Gastrocnemius medialis (tissue), 4 donors: ENCODE data around the gene PDCD5. TPM values are rescaled to one million over a fixed set of nuclear protein-coding genes. Genes with fewer than 3 reads are reported as not detected.

Source experiments
- ATAC-seq, 2 donors: fragments of 150-250 bp; one replicate each; pipeline ENCODE4 v1.9.1; 2016
- DNase-seq, 2 donors: peaks; one replicate each; pipeline ENCODE4 v3.0.0-alpha.2; 2019
- H3K27ac ChIP-seq, 4 donors: fragments of 200-600 bp; sonication (generic); 1 replicate in 1 of 4; 2 replicates in 3 of 4; pipeline ENCODE4 v1.5.1; 2016 to 2018; ENCODE audit warnings: mild to moderate bottlenecking in 2 of 4, moderate library complexity in 1 of 4
- H3K27me3 ChIP-seq, 3 donors: fragments of 200-600 bp; sonication (generic) in 2 of 3; 1 replicate in 1 of 3; 2 replicates in 2 of 3; pipeline versions ENCODE4 v1.5.1 to v1.6.0; 2016 to 2019; ENCODE audit warnings: mild to moderate bottlenecking in 1 of 3, moderate library complexity in 1 of 3
- H3K36me3 ChIP-seq, 2 donors: fragments of 200-600 bp; sonication (generic) in 1 of 2; one replicate each; pipeline ENCODE4 v1.5.1; 2017 to 2018
- H3K4me1 ChIP-seq, 2 donors: fragments of 200-600 bp; sonication (generic) in 1 of 2; one replicate each; pipeline ENCODE4 v1.5.1; 2016 to 2017; ENCODE audit warnings: mild to moderate bottlenecking in 2 of 2
- H3K4me3 ChIP-seq, 4 donors: fragments of 200-600 bp; sonication (generic) in 3 of 4; 1 replicate in 1 of 4; 2 replicates in 3 of 4; pipeline ENCODE4 v1.5.1; 2016 to 2019; ENCODE audit warnings: mild to moderate bottlenecking in 2 of 4
- H3K9me3 ChIP-seq, 3 donors: fragments of 200-600 bp; sonication (generic) in 2 of 3; 1 replicate in 1 of 3; 2 replicates in 2 of 3; pipeline ENCODE4 v1.5.1; 2016 to 2019
- POLR2A ChIP-seq, 2 donors: fragments of 450-650 bp; IDR thresholded peaks; one replicate each; pipeline ENCODE4 v1.6.1; 2017; ENCODE audit warnings: antibody characterized with exemption in 2 of 2, mild to moderate bottlenecking in 2 of 2, moderate library complexity in 2 of 2
- in situ Hi-C, 4 donors: fragments of 200-750 bp; cut with MboI; loops; one replicate each; pipeline versions ENCODE4 v1.15.0 to v1.8.0; 2017; ENCODE audit warnings: low sequenced_read_pairs in 4 of 4
- intact Hi-C: fragments of 100-400 bp; cut with DNase I; formaldehyde crosslinking; loops from one replicate; pipeline ENCODE4 v1.15.1; 2023; ENCODE audit warnings: low total_unique reads
- total RNA-seq, 4 donors: library from RNA; depleted of rRNA; stranded (reverse); fragments of >200 nt; gene quantifications; one replicate each; pipeline versions ENCODE4 v1.1.0 to v1.2.3, GENCODE V29; 2016
- TF ChIP-seq, protein P1 (sequence below), 5 experiments: fragments of 450-650 bp in 3 of 5; fragments of 200-600 bp in 2 of 5; sonication (generic) in 2 of 5; IDR thresholded peaks in 4 of 5; conservative IDR thresholded peaks in 1 of 5; 1 replicate in 4 of 5; 2 replicates in 1 of 5; pipeline ENCODE4 v1.5.1; 2016 to 2019; ENCODE audit warnings: antibody characterized with exemption in 5 of 5, mild to moderate bottlenecking in 3 of 5, moderate library complexity in 3 of 5

PDCD5 gene
- total RNA-seq, 4 donors from 2014 or later: 121 to 201 (median 170) TPM

DNA sequence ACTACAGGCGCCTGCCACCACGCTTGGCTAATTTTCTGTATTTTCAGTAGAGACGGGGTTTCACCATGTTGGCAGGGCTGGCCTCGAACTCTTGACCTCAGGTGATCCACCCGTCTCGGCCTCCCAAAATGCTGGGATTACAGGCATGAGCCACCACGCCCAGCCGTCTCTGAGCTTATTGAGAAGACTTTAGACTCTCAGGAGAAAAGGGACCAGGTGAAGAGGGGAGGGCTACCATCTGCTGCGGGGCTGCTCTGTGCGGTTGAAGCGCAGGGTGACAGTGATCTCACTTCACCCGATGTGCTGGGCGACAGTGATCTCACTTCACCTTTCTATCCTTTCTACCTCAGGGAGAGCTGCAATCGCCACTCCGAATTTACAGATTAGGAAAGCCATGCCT is 25.3 kb downstream of the PDCD5 start:
- TF ChIP-seq, protein P1, sequence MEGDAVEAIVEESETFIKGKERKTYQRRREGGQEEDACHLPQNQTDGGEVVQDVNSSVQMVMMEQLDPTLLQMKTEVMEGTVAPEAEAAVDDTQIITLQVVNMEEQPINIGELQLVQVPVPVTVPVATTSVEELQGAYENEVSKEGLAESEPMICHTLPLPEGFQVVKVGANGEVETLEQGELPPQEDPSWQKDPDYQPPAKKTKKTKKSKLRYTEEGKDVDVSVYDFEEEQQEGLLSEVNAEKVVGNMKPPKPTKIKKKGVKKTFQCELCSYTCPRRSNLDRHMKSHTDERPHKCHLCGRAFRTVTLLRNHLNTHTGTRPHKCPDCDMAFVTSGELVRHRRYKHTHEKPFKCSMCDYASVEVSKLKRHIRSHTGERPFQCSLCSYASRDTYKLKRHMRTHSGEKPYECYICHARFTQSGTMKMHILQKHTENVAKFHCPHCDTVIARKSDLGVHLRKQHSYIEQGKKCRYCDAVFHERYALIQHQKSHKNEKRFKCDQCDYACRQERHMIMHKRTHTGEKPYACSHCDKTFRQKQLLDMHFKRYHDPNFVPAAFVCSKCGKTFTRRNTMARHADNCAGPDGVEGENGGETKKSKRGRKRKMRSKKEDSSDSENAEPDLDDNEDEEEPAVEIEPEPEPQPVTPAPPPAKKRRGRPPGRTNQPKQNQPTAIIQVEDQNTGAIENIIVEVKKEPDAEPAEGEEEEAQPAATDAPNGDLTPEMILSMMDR (IDR thresholded peaks at IDR 0.05 in 4 of 5, conservative IDR thresholded peaks at IDR 0.05 in 1 of 5): no peak
- TF ChIP-seq POLR2A (IDR thresholded peaks at IDR 0.05): no peak
- Histone ChIP-seq H3K4me1 (no peaks in the 10 kb centered on the region), H3K27ac (no peak overlapping the region), H3K27me3 (no peaks in the 10 kb centered on the region), H3K36me3 (peaks cover 3 to 83% of the 10 kb centered on the region in 2 donors), H3K9me3 (no peaks in the 10 kb centered on the region), H3K4me3 (no peak overlapping the region)
- ATAC-seq (no peak), DNase-seq (no peak)
- intact Hi-C loops: no loop called here
- in situ Hi-C loops: no loop called here

DNA sequence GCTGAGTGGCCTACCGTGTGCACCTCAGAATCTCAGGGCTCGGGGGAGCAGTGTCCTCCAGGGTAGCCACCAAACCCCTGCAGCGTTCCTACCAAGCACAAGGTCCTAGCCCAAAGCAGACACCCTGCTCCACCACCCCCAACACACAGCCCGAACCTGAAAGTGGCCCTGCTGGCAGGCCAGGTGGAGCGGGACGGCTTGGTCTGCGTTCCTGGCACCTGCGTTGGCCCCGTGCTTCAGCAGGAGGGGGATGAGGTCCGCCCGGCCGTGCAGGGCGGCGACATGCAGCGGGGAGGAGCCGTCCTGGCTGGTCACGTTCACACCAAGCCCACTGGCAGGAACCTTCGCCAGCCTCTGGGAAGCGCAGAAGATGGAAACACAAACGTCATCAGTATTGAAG is 26.5 kb downstream of the PDCD5 start:
- Histone ChIP-seq H3K27me3 (no peaks in the 10 kb centered on the region), H3K4me1 (no peaks in the 10 kb centered on the region), H3K9me3 (no peaks in the 10 kb centered on the region), H3K36me3 (peaks cover 3 to 80% of the 10 kb centered on the region in 2 donors), H3K4me3 (no peak overlapping the region), H3K27ac (no peak overlapping the region)
- TF ChIP-seq POLR2A (IDR thresholded peaks at IDR 0.05): no peak
- TF ChIP-seq, protein P1 (IDR thresholded peaks at IDR 0.05 in 4 of 5, conservative IDR thresholded peaks at IDR 0.05 in 1 of 5): no peak
- in situ Hi-C loops: no loop called here
- no peak for DNase-seq
- intact Hi-C loops: no loop called here
- no peak for ATAC-seq

DNA sequence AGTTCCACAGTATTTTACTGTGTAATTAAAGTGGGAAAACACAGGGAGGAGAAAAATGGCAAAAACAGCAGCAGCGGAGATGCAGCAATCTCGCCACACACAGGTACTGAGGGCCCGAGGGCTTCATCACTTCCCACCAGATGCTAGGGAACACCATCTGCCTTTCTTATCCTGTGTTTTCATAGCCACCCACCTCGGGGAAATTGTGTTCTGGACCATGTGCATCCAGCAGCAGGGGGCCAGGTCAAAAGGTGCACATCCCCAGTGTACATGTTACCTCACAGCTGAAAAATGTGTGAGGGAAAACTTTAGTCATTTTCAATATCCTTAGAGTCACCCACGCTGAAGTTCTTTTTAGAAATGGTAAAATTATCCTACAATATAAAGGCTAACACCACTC is 30.2 kb downstream of the PDCD5 start:
- no peak overlapping the region for H3K4me3 ChIP-seq
- H3K4me1 ChIP-seq: no peaks in the 10 kb centered on the region
- intact Hi-C loops (no loop called here), in situ Hi-C loops (no loop called here)
- TF ChIP-seq POLR2A (IDR thresholded peaks at IDR 0.05): no peak
- TF ChIP-seq, protein P1 (IDR thresholded peaks at IDR 0.05 in 4 of 5, conservative IDR thresholded peaks at IDR 0.05 in 1 of 5): no peak
- DNase-seq: no peak
- no peak for ATAC-seq
- H3K36me3 ChIP-seq: peaks cover 0 to 80% of the 10 kb centered on the region in 2 donors
- H3K27ac ChIP-seq: no peak overlapping the region
- H3K9me3 ChIP-seq: no peaks in the 10 kb centered on the region
- H3K27me3 ChIP-seq: no peaks in the 10 kb centered on the region

DNA sequence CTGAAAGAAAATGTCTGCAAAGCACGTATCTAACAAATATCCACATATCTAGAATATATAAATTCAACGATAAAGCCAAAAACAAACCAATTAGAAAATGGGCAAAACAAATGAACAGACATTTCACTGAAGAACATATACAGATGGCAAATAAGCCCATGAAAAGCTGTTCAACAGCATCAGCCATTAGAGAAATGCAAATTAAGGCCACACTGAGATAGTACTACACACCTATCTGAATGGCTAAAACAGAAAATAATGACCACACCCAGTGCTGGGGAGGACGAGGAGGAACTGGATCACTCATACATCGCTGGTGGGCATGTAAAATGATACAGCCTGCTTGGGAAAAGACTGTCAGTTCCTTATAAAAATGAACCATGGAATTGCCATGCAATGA is 32.0 kb downstream of the PDCD5 start:
- Histone ChIP-seq H3K4me1 (no peaks in the 10 kb centered on the region), H3K27ac (no peak overlapping the region), H3K27me3 (no peaks in the 10 kb centered on the region), H3K36me3 (peaks cover 0 to 81% of the 10 kb centered on the region in 2 donors), H3K4me3 (no peak overlapping the region), H3K9me3 (no peaks in the 10 kb centered on the region)
- intact Hi-C loops: no loop called here
- TF ChIP-seq, protein P1 (IDR thresholded peaks at IDR 0.05 in 4 of 5, conservative IDR thresholded peaks at IDR 0.05 in 1 of 5): no peak
- TF ChIP-seq POLR2A (IDR thresholded peaks at IDR 0.05): no peak
- in situ Hi-C loops: no loop called here
- no peak for DNase-seq
- ATAC-seq: no peak

DNA sequence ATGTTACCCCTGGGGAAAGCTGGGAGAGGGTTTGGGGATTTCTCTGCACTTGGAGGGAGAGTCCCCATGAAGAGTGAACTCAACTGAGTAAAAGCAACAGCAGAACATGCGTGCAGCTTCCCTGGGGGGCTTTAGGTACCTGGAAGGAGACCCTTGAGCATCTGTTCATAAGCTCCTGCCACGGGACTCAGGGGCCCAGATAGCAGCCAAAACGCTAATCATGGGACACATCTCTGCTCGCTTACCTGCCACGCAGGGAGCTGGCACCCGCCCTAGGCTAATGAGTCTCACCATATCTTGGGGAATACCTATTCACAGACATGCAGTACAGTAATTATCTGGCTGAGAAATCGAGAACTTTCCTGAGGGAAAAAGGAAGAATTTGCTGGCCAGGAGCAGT is 33.9 kb downstream of the PDCD5 start:
- DNase-seq: no peak
- intact Hi-C loops (no loop called here), in situ Hi-C loops (no loop called here)
- H3K9me3 ChIP-seq: no peaks in the 10 kb centered on the region
- ATAC-seq: no peak
- no peaks in the 10 kb centered on the region for H3K27me3 ChIP-seq
- H3K27ac ChIP-seq: no peak overlapping the region
- H3K4me1 ChIP-seq: no peaks in the 10 kb centered on the region
- peaks cover 0 to 85% of the 10 kb centered on the region in 2 donors for H3K36me3 ChIP-seq
- H3K4me3 ChIP-seq: no peak overlapping the region
- no peak for TF ChIP-seq POLR2A (IDR thresholded peaks at IDR 0.05)
- TF ChIP-seq, protein P1 (IDR thresholded peaks at IDR 0.05 in 4 of 5, conservative IDR thresholded peaks at IDR 0.05 in 1 of 5): no peak
